ENCODE results near the gene RAPGEF5.

GRCh38 chr7:22093936-22094335 lies 263.0 kb downstream of the RAPGEF5 start:
- no peak for TF ChIP-seq CTCF (IDR thresholded peaks at IDR 0.05; ENCODE audit: low read depth, low read length, missing input control)
- no peak for TF ChIP-seq HNF4A (conservative IDR thresholded peaks at IDR 0.05)
- no peak for TF ChIP-seq ATF3 (IDR thresholded peaks at IDR 0.05)
- TF ChIP-seq TAF1 (conservative IDR thresholded peaks at IDR 0.05), result no peak
- TF ChIP-seq SP1 (IDR thresholded peaks at IDR 0.05), result no peak
